HK-2 (cell line): ENCODE results near the gene RNF207.

ENCODE experiments used
- DNase-seq: peaks from one replicate; pipeline ENCODE4 v3.0.0-alpha.2; 2018; ENCODE audit not compliant: unreplicated experiment

RNF207 gene, protein sequence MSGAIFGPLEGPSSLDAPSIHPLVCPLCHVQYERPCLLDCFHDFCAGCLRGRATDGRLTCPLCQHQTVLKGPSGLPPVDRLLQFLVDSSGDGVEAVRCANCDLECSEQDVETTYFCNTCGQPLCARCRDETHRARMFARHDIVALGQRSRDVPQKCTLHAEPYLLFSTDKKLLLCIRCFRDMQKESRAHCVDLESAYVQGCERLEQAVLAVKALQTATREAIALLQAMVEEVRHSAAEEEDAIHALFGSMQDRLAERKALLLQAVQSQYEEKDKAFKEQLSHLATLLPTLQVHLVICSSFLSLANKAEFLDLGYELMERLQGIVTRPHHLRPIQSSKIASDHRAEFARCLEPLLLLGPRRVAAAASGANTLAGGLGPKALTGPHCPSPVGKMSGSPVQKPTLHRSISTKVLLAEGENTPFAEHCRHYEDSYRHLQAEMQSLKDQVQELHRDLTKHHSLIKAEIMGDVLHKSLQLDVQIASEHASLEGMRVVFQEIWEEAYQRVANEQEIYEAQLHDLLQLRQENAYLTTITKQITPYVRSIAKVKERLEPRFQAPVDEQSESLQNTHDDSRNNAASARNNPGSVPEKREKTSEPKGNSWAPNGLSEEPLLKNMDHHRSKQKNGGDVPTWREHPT

GRCh38 chr1:6205849-6206519 lies at the start of gene RNF207:
Gene RNF207 (plus strand): TSS chr1:6206119. CDS start chr1:6206536, 417 bp downstream.
- DNase-seq = peak; percentile 85

DNA sequence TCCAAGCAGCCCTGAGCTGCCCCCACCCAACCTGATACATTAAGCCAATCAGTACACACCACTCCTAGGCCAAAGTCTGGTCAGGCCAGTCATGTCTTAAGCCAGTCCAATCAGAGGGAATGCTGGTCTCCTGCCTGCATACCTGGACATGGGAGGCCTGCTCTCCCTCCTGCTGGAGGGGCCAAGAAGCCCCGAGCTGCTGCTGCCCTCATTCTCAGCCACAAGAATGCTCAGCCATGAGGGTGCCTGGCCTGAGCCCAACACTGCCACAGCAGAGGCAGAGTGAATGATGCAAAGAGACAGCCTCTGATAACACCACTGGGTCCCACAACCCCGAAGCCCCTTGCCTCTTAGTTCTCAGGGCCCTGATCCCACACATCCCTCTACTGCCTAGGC lies 48.8 kb upstream of the RNF207 start:
- peak; percentile 32 for DNase-seq

GRCh38 chr1:6157528-6158174 lies 48.3 kb upstream of the RNF207 start:
- peak; percentile 80 for DNase-seq

- DNase-seq = no peak
These were observed 47.7 kb upstream of the RNF207 start for GRCh38 chr1:6158181-6158580.

DNA sequence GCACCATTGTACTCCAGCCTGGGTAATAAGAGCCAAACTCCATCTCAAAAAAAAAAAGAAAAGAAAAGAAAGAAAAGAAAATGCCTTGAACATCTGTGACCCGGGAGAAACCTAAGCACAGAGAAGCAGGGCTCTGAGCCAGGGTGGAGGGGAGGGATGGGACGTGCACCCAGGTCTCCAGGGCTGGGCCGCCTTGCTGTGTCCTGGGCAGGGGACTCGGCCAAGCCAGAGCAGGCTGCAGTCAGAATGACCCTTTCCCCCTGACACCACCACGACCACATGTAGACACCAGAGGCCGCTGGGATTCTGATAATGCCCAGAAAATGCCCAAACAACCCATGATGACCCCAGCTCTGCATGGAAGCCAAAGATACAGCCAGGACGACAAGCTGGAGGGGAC lies 43.6 kb upstream of the RNF207 start:
- no peak for DNase-seq

- DNase-seq = no peak
These were observed 43.1 kb upstream of the RNF207 start for GRCh38 chr1:6162773-6163172.

GRCh38 chr1:6163191-6163972 lies 42.5 kb upstream of the RNF207 start:
- no peak for DNase-seq

DNA sequence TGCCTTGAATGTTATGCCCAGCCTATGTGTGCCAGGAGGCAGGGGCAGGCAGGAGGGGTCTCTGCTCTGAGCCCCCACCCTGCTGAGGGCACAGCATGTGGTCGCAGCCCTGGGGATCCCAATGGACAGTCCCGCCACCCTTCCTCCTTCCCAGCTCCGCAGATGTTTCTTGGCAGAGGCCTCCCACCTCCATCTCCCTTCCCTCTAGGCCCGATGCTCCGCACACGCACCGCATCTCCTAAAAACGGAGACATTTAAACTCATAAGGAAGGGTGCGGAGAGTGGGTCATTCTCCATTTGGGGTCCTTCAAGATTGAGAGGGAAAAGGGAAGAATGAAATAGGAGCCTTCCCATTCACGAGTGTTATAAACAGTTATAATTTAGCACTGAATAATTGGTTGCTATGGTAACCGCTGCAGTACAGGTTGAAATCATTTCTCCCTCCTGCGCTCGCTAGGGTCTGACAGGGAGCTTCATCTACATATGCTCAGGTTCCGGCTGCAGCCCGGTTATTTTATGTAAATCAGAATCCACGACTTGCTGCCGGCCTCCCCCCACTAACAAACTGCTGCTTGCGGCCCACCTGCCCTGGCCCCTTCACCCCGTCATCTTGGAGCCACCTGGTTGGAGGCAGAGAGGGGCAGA lies 41.8 kb upstream of the RNF207 start:
- DNase-seq = no peak

DNA sequence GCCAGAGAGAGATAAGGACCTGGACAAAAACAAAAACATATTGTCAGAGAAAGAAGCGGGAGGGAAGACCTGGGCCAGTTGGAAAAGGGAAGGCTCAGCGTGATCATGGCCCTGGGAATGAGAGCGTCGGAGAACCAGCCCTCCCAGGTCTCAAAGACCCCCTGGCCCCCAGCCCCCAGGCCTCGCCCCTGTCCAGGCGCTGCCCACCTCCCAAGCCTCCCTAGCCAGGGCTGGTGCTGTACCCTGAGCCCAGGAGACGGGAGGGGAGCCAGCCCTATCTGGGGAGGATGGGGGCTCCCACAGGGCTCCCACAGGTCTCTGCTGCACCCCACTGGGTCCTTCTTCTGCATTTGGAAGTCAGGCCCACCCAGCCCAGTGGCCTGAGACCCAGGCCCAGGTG lies 40.9 kb upstream of the RNF207 start:
- no peak for DNase-seq

- no peak for DNase-seq
These were observed 40.4 kb upstream of the RNF207 start for GRCh38 chr1:6165441-6165985.

GRCh38 chr1:6166221-6166620 lies 39.7 kb upstream of the RNF207 start:
- DNase-seq = no peak

DNA sequence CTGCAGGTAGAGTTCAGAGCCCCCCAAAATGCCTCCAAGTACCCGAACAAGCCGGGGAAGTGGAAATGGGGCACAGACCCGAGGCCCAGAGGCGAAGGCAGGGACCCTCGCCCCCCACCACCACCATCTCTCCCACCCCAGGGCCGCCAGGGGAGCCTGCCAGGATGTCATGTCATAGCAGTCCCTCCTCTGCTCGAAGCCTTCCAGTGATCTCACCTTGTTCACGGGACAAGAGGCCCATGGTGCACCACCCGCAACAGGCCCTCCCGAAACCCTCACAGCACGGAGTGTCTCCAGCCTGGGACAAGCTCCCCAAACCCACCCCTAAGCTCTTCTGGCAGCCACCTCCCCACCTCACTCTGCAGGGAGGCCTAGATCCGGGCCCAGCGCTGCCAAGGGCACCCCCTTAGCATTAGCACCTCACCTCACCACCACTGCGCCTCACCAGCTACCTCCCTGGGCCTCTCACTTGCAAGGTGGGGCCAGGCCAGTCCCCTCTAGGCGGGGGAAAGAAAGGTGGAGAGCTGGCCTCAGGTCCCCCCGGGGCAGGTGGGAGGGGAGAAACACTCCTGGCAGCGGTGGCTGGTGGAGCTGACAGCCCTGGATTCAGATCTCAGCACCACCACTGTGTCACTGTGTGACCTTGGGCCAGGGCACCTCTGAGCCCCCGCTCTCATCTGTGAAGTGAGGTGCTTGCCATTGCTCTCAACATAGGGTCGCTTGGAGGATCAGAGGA lies 39.1 kb upstream of the RNF207 start:
- DNase-seq = no peak

GRCh38 chr1:6167391-6168303 lies 38.3 kb upstream of the RNF207 start:
- DNase-seq = no peak

- no peak for DNase-seq
These were observed 36.9 kb upstream of the RNF207 start for GRCh38 chr1:6168947-6169586.

DNA sequence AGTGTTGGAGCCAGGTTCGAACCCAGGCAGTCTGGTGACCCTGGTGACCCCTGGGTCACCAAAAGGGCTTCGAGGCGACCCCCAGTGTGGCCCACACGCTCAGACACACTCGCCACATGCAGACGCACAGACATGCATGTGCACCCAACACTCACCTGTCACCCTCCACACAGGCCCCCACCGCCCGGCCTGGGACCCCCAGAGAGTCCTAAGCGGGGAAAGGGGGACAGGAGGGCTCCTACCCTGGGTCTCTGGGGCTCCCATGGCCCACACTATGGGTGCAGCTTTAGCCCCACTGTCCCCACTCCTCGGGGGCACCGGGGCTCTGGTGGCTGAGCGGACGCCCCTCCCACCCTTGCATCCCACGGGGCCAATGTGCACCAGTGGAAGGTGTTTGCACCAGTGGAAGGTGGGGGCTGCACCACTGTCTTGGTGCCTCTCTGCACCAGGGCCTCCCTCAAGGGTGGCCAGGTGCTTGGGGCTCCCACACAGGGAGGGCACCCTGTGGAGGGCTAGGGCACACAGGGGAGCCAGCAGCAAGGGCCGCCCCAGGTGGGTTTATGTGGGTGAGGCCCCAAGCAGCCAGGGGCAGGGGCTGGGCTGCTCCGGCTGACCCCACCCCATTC lies 35.7 kb upstream of the RNF207 start:
- no peak for DNase-seq

DNA sequence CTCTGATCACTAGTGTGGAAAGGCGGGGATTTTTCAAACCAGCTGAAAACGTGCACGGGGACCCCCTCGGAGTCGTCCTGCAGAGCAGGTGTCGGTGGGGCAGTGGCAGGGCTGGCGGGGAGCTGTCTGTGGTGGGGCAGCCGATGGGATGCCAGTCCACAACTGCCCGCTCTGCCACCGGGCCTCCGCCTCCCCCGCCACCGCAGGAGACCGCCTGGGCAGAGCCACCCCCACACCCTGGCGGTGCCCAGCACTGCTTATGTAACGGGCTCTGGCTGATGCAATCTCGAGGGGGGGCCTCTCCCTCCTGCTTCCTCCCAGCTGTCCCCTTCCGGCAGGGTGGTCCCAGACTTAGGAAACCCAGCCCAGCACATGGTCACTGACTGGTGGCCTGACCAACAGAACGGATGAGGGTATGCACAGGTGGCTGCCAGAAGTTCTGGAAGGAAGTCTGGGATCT lies 35.1 kb upstream of the RNF207 start:
- DNase-seq = no peak

DNA sequence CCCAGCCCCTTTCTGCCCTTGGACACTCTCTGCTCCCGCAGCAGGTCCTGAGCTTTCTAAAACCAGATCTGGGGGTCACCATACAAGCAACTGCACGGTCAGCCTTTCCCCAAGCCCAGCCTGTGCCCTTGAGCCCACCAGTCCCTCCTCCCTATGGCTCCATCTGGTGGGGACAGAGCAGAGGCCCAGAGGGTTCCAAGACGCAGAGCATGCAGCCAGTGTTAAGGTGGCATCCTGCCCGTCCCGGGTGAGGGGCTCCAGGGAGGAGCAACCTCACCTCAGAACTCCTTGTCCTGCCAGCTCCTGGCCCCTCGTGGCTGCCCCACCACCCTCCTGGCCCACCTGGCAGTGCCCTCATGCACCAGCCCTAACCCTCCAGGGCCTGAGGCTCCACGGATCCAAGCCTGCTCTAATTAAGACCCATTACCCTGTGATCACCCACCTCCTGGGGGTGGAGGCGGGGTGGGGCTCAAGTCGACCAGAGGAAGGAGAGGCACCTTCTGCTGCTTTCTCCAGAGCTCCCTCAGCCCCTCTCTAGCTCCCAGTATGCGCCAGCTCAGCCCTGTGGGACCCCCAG lies 34.3 kb upstream of the RNF207 start:
- no peak for DNase-seq

DNA sequence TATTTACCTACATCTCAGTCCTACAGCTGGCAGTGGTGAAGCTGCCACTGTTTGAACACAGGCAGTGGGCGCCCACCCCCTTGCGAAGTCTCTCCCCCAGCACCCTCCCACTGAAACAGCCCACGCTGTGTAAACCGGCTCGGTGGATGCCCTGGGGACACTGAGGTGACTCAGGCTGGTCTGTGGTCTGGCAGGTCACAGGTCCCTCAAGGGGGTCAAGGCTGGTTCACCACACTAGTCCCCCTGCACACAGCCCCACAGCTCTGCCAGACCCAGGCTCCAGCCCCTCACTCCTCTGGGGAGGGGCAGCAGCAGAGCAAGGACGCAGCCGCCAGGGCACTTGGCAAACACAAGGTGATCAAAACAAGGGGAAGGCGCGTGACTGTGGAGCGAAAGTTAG lies 33.4 kb upstream of the RNF207 start:
- DNase-seq = no peak
